Fibroblast of skin of left quadriceps (primary cell): ENCODE data around the gene APBA2.
"Not testable (repeated sequence)": the region's sequence is repeated elsewhere in the genome, so short reads cannot be mapped to it uniquely, and the experiment has no call there.

Source experiments
- DNase-seq, 2 experiments: peaks; one replicate each; pipeline ENCODE4 v3.0.0-alpha.2; 2013; ENCODE audit warnings: low read depth in 2 of 2

APBA2 gene

DNA sequence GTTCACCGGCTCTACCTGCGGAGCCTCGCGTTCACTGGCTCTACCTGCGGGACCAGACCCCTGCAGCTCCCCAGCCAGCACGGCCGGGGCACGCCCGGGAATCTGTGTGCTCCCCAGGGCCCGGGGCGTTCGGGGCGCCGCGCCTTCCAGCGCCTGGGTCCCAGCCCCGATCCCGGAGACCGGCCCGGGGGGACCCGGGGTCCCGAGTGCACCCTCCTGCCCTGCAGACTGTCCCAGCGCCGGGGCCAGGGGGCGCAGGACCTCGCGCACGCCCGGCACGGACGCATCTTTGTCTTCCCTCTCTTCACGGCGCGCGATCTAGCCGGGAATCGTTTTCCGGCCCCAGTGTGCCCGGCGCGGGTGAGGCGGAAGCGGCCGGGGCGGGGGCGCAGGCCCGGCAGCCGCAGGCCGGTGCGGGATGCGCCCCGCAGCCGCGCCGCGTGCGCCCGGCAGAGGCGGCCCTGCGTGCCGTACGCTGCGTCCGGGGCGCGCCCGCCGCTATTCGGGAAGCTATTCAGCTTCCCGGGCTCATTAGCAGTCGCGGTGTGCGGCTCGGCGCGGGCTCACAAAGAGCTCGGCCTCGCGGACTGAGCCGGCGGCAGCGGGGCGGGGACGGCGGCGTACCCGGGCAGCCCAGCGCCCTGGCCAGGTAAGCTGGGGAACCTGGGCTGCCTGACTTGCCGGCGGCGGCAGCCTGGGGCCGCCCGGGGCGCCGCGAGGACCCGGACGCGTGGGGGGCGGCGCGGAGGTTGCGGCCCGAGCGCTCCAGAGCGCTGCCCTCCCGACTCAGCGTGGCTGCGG lies at the start of gene APBA2:
TSS of gene APBA2 (plus strand) at position 345 of the 801 bp plus-strand sequence. CDS start 167,911 bp downstream, outside the sequence.
- DNase-seq, result peak in 1 of 2 experiments; percentile 16

DNA sequence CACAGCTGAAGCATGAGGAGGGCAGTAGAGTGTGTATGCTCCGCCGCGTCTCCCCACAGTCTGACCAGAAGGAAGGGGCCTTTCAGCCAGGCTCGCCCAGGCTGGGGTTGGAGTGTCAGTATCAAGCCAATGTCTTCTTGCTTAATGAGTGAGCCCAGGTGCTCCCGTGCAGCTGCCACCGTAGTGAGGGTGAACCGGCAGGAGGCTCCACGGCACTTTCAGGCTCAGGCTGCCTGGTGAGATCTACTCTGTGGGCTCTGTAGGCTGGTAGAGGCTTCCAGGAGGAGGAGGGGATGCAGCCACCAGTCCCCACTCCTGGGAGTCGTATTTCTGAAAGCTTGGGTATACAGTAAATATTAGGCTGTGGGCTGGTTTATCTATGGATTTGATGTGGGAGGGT lies 45.5 kb upstream of the APBA2 start:
- DNase-seq, result not testable (repeated sequence)

DNA sequence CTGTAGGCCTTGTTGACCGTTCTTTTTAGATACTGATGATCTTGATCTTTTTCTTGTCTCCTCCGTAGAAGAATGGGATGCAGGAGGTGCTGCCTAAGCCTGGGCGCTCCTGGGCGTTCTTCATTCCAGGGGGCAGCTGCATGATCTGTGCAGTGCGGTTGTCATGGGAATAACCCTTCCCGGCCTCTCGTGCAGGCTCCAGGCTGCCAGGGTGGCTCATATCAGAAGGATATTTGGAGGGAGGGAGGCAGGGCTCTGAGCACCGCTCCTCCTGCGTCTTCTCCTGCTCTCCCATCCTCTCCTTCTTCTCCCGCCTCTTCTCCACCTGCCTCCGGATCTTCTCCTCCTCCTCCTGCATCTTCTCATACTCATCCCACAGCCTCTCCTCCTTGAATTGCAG lies 43.6 kb upstream of the APBA2 start:
- DNase-seq, result not testable (repeated sequence)

DNA sequence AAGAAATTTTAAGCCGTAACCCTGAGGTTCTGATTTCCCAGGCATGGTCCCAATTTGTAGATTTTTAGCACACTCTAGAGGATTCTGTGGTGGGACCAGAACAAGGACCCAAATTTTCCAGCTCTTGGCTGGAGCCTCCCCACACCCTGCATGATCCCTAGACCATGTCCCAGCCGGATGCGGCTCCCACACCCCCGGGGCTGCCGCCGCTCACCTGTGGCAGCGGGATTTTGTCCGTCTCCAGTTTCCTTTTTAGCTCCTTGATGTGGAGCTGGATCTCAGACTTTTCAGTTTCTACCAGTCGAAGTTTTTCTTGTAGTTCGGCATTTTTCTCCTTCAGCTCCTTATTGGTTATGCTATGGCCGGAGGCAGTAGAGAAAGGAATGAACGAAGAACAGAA lies 42.3 kb upstream of the APBA2 start:
- not testable (repeated sequence) for DNase-seq

DNA sequence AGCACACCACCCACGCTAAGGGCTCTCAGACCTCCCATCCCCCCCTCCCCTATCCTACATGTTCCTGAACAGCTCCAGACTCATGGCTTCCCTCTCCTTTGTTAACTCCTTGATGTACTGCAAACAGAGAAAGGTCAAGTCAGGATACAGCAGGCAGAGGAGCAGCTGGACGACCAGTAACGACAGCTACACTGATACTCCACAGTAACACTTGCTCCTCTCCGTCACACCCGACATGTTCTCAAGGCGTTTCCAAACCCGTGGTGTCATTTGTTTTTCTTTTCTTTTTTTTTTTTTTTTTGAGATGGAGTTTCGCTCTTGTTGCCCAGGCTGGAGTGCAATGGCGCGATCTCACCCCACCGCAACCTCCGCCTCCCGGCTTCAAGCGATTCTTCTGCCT lies 41.6 kb upstream of the APBA2 start:
- DNase-seq, result not testable (repeated sequence)

DNA sequence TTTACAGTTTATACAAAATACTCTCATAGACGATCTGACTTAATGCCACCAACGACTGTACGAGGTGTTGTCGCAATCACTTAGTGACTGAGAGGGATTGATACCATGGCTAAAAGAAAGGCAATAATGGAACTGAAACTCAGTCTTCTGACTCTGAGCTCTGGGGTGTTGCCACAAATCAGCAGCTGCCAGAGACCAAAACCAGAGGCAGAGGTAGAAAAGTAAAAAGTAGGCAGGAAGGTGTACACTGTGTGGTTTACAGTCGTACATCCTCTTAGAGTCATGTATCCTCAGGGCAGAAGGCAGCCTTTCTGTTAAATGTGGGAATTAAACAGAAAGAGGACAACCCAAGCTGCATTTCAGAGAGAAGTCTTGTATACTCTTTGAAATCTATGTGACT lies 38.5 kb upstream of the APBA2 start:
- DNase-seq, result not testable (repeated sequence)

DNA sequence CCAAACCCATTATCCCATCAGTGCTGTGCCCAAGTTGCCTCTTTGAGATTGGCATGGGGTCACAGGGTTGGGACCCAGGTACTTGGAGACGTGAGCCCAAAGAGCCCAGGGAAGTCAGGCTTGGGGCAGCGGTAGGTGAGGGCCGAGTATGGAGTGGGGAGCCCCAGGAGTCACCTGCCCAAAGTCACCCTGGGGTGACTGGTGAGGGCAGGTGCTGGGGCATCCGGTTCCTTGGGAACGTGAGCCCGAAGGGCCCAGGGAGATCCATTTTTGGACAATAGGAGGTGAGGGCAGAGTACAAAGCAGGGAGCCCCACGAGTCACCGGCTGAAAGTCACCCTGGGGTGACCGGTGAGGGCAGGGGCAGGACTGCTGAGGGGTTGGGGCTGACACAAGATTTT lies 37.8 kb upstream of the APBA2 start:
- DNase-seq, result not testable (repeated sequence)

DNA sequence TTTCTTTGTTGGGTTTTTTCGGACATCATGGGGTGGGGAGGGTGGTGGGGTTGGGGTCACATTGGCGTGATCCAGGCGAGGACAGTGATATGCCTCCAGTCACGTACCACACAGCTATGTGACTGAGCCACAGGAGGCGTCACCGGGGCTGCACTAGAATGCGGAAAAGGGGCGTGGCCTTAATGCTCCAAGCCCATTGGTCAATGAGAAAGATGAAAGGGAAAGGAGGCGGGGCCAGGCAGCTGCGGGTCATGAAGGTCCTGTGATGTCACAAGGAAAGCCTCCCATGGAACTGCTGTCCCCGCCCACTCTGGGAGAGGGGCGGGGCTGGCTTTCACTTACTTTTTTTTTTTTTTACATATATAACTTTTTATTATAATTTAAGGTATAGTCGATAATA lies 37.3 kb upstream of the APBA2 start, which contains the start of gene GOLGA6L7:
TSS of gene GOLGA6L7 (minus strand) at position 124 of the 400 bp plus-strand sequence. CDS start at position 29, 95 bp downstream.
- not testable (repeated sequence) for DNase-seq

DNA sequence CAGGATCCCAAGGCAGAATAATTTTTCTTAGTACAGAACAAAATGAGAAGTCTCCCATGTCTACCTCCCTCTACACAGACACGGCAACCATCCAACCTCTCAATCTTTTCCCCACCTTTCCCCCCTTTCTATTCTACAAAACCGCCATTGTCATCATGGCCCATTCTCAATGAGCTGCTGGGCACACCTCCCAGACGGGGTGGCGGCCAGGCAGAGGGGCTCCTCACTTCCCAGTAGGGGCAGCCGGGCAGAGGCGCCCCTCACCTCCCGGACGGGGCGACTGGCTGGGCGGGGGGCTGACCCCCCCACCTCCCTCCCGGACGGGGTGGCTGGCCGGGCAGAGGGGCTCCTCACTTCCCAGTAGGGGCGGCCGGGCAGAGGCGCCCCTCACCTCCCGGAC lies 36.5 kb upstream of the APBA2 start:
- not testable (repeated sequence) for DNase-seq

DNA sequence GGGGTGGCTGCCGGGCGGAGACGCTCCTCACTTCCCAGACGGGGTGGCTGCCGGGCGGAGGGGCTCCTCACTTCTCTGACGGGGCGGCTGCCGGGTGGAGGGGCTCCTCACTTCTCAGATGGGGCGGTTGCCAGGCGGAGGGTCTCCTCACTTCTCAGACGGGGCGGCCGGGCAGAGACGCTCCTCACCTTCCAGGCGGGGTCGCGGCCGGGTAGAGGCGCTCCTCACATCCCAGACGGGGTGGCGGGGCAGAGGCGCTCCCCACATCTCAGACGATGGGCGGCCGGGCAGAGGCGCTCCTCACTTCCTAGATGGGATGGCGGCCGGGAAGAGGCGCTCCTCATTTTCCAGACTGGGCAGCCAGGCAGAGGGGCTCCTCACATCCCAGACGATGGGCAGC lies 36.0 kb upstream of the APBA2 start:
- DNase-seq, result not testable (repeated sequence)

DNA sequence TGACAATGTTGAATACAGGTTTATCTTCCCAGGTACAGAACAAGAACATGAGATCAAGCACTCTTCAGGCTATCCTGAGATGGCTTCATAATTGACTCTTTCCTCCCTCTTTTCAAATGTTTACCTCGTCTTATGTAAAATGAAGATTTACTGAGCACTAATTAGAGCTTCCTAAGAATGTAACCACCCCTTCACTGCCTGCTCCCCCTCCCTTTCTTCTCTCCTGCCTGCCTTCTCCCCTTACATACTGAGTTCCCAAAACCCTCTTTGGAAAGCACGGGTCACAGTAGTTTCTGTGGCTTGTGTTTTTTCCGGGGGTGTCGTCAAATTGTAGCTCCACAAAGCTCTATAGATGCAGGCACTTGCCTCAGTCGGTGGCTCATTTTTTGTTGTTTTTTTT lies 32.1 kb upstream of the APBA2 start:
- DNase-seq, result not testable (repeated sequence)

DNA sequence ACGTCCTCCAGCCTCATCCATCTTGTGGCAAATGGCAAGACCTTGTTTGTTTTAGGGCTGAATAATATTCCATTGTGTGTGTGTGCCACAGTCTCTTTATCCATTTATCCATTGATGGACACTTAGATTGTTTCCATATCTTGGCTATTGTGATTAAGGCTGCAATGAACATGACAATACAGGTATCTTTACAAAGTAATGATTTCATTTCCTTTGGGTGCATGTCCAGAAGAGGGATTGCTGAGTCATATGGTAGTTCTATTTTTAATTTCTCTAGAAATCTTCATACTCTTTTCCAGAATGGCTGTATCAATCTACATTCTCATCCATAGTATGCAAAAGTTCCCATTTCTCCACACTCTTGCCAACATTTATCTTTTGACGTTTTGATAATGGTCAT lies 31.2 kb upstream of the APBA2 start:
- DNase-seq, result not testable (repeated sequence)

DNA sequence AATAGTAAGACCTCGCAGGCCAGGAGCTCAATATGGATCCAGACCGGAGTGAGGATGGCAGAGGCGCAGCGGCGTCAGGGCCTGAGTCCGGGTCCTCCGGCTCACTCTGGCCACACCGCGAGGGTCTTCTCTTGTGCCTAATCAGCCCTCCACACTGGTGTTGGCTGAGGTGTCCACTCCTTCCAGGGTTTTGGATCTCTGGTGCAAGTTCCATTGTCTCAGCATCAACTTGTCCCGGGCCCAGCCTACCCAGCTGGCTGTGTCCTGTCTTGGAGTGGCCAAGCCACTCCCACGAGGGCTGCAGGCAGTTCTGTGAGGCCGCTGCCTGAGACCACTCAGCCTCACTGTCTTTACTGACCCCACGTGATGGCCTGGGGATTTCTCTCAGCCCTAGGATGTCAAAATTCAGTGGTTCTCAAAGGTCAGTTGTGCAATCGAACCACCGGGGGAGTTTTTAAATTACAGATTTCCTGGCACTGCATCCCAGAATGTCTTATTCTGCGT lies 24.7 kb upstream of the APBA2 start:
- no peak for DNase-seq

DNA sequence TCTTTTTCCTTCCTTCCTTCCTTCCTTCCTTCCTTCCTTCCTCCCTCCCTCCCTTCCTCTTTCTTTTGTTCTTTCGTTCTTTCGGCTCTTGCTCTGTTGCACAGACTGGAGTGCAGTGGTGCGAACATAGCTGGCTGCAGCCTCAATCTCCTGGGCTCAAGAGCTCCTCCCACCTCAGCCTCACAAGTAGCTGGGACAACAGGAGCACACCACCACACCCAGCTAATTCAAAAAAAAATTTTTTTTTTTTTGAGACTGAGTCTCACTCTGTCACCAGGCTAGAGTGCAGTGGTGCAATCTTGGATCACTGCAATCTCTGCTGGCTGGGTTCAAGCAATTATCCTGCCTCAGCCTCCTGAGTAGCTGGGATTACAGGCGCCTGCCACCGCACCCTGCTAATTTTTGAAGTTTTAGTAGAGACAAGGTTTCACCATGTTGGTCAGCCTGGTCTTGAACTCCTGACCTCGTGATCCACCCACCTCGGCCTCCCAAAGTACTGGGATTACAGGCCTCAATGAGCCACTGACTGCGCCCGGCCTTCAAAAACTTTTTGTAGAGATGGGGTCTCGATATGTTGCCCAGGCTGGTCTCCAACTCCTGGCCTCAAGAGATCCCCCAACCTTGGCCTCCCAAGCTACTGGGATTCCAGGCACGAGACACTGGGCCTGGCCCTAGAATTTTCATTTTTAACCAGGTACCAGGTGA lies 24.0 kb upstream of the APBA2 start:
- DNase-seq, result not testable (repeated sequence)

DNA sequence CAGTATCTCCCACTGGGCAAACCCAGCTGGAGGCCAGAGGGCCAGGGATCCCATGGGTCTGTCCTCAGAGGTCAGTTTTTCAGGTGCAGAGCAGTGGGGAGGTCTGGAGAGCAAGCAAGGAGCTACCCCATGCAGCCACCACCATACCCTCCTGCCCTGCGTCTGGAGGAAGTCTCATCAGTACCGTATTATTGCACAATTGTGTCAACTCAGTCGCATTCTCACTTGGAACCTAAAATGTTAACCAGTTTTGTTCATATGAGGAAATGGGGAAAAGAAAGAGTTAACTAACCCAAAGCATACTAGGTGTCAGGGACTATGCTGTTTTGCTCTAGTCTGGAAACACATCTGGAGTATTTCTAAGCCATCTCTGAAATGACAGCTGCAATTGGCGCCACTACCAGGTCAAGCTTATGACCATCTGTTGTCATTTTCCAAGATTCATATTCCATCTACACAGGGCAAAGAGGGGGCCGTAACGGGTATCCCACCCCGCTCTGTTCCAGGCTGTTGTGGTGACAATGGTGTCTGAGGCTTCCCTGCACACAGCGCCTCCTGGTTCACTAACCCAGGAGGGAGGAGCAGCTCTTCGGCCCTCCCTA lies 16.9 kb upstream of the APBA2 start:
- no peak for DNase-seq

DNA sequence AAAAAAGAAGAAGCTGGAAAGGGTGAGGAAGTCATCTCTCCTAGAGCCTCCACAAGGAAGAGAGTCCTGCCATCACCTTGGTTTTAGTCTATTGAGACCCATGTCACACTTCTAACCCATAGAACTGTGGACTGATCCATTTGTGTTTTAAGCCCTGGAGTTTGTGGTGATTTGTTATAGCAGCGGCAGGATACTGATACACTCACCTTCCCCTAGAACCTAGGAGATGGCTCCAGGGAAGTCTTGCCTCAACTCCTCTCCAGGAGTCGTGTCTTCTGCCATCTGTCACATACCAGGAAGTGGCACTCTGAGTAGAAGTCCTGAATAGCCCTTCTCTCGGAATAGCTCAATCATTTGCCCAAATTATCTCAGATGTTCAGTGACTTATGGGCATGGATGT lies 14.6 kb upstream of the APBA2 start:
- DNase-seq, result no peak

DNA sequence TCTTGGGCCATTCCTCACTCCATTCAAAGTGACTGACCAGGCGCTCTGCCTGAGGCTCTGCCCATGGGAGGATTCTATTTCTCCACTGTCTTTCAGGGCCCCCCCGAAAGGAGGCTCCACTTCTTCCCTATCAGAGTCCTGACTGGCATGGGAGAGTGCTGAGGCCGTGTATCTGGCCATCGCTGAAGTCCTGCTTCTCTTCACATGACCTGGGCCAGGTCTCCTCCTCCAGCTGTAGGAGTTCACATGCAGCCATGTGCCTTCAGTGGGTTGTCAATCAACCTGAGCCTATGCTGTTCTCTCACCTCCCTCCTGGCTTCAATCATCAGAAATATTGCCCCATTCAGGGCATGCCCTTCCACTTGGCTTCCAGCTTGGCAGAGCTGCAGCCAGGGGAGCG lies 12.8 kb upstream of the APBA2 start:
- DNase-seq, result no peak

DNA sequence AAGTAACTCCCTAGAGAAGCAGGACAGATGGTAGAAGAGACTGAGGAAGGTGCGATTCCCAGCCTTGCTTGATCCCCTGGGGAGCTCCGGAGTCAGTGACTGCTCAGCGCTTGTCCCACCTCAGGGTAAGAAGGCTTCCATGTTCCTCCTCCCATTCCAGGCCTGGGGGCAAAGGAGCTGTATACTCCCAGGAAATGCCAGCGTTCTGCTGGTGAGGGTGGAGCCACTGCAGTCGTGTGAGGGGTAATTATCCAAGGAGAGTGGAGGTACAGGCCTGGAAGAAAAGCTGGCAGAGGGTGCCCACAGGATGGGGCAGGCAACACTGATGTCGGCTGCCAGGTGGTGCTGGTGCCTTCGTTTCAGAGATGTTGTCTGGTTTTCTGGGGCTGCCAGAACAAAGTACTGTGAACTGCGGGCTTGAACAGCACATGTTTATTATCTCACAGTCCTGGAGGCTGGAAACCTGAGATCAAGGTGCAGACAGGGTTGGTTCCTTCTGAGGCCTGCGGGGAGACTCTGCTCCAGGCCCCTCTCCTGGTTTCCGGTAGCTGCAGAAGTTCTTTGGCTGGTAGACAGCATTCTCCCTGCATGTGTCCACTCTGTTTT lies 12.1 kb upstream of the APBA2 start:
- no peak for DNase-seq

DNA sequence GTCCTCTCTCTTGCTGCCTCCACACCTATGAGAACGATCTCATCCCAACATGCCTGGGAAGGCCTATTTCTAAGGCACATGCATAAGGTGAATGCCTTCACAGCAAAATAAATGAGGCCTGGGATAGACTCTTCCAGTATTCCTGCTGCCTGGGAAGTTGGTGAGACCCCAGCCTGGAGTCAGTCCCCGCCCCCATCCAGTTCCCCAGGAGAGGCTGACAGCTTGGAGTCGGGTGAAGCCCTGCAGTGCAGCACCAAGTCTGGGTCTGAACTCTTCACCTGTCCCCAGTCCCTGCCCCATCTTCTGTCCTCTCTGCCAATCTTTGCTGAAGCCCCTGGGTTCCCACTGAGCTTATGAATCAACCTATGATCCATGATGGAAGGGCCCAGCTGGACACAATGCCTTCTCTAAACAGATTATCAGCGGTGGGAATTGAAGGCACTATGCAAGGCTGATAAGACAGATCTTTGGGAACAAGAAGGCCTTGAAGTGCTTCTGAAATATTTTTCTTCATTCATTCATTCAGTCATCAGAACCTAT lies 10.2 kb upstream of the APBA2 start:
- DNase-seq, result no peak

DNA sequence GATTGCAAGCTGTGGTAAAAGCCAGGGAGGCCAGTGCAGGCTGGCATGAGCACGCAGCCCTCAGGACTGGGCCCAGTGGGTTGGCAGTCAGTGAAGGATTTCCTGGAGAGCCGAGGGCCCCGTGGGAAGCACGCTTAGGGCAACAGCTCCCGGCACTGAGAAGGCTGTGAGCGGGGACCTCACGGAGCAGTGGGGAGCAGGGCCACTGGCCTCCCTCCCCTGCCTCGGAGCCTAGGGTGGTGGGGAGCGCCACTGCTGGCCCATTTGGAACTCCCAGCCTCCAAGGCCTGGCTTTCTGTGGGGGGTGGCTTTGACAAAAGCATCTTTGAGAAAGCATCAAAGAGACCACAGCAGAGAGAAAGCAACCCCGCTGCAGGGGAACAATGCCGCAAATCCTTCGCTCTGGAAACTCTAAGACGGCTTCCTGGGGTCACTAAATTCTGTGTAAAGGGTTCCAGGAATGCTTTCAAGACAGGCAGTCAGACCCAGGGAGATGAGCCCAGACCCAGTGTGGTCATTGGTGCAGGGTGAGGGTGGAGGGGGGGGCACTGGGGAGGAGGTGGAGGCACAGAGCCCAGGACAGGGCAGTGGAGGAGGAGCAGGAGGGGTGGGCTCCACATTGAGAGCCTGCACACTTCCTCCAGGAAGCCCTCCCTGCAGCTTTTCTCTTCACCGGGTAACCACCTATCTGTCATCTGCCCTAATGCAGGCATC lies 9.5 kb upstream of the APBA2 start:
- DNase-seq, result no peak

DNA sequence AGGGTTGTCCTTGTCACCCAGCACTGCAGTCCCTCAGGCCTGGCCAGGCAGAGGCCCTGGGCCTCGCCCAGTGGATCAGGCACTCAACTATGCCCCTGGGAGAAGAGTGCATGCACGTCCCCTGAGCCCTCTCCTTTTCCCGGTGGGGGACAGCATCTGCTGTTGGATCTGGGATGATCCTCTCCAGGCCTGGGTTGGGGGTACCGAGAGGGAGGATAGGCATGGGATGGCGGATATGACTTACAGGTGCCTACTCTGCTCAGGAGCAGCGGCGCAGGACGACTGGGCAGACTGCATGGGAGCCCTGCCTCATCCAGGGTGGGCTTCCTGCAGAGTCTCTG lies 9.0 kb upstream of the APBA2 start:
- no peak for DNase-seq
